ENCODE measurements around the gene RFX4. TPM values are rescaled to one million over a fixed set of nuclear protein-coding genes. Genes with fewer than 3 reads are reported as not detected.

Gene RFX4
- total and polyA plus RNA-seq, 2 of the 13 experiments (the other 11 are each of a cell fraction or from before 2014, with no cell fraction given), result not detected

DNA sequence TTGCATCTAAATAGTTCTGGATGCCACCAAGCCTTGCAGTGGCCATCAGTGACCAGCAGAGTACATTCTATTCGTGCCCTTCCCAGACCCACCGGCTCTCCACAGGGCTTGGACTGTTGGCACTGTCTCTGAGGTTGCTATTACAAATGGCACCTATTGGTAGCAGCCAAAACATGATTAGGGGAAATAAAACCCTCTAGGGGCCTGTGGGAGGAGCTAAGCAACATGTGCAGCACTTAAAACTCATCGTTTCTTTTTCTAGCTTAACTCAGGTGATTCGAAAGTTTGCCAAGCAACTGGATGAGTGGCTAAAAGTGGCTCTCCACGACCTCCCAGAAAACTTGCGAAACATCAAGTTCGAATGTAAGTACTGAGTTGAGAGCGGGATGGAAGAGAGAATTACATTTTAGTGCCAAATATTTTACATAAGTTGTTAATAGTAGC is 126.3 kb downstream of the RFX4 start:
- H3K79me2 ChIP-seq (ENCODE audit: insufficient read depth, low read length), result no peaks in the 10 kb centered on the region
- intact Hi-C loops (cut with micrococcal nuclease; ENCODE audit: unreplicated experiment) (no loop called here), in situ Hi-C loops (cut with HindIII; ENCODE audit: extremely low pct_ligation_motif_present, low pct_unique_long_range_greater_than_20kb) (no loop called here)
- TF ChIP-seq GFI1 (CRISPR knock-in tag; IDR thresholded peaks at IDR 0.05; ENCODE audit: borderline replicate concordance) (no peak), ZNF224 (CRISPR knock-in tag; IDR thresholded peaks at IDR 0.05) (no peak), E2F5 (CRISPR knock-in tag; conservative IDR thresholded peaks at IDR 0.05) (no peak), PPARG (CRISPR knock-in tag; conservative IDR thresholded peaks at IDR 0.05) (no peak), ZNF354B (CRISPR knock-in tag; IDR thresholded peaks at IDR 0.05) (no peak), SOX13 (IDR thresholded peaks at IDR 0.05) (no peak), SOX13 (CRISPR knock-in tag; conservative IDR thresholded peaks at IDR 0.05 in 1 of 2, IDR thresholded peaks at IDR 0.05 in 1 of 2) (no peak), ZNF121 (CRISPR knock-in tag; IDR thresholded peaks at IDR 0.05) (no peak), HDAC6 (IDR thresholded peaks at IDR 0.05; ENCODE audit: low read depth, low read length) (no peak), ARID2 (CRISPR knock-in tag; IDR thresholded peaks at IDR 0.05; ENCODE audit: borderline replicate concordance) (no peak), SRF (IDR thresholded peaks at IDR 0.05; ENCODE audit: low read depth, low read length) (no peak), MED1 (CRISPR knock-in tag; IDR thresholded peaks at IDR 0.05) (no peak), POGZ (CRISPR knock-in tag; IDR thresholded peaks at IDR 0.05) (no peak), YEATS2 (CRISPR knock-in tag; IDR thresholded peaks at IDR 0.05; ENCODE audit: borderline replicate concordance) (no peak), ETV5 (CRISPR knock-in tag; IDR thresholded peaks at IDR 0.05; ENCODE audit: borderline replicate concordance) (no peak)
- TF ChIP-seq, protein P1, sequence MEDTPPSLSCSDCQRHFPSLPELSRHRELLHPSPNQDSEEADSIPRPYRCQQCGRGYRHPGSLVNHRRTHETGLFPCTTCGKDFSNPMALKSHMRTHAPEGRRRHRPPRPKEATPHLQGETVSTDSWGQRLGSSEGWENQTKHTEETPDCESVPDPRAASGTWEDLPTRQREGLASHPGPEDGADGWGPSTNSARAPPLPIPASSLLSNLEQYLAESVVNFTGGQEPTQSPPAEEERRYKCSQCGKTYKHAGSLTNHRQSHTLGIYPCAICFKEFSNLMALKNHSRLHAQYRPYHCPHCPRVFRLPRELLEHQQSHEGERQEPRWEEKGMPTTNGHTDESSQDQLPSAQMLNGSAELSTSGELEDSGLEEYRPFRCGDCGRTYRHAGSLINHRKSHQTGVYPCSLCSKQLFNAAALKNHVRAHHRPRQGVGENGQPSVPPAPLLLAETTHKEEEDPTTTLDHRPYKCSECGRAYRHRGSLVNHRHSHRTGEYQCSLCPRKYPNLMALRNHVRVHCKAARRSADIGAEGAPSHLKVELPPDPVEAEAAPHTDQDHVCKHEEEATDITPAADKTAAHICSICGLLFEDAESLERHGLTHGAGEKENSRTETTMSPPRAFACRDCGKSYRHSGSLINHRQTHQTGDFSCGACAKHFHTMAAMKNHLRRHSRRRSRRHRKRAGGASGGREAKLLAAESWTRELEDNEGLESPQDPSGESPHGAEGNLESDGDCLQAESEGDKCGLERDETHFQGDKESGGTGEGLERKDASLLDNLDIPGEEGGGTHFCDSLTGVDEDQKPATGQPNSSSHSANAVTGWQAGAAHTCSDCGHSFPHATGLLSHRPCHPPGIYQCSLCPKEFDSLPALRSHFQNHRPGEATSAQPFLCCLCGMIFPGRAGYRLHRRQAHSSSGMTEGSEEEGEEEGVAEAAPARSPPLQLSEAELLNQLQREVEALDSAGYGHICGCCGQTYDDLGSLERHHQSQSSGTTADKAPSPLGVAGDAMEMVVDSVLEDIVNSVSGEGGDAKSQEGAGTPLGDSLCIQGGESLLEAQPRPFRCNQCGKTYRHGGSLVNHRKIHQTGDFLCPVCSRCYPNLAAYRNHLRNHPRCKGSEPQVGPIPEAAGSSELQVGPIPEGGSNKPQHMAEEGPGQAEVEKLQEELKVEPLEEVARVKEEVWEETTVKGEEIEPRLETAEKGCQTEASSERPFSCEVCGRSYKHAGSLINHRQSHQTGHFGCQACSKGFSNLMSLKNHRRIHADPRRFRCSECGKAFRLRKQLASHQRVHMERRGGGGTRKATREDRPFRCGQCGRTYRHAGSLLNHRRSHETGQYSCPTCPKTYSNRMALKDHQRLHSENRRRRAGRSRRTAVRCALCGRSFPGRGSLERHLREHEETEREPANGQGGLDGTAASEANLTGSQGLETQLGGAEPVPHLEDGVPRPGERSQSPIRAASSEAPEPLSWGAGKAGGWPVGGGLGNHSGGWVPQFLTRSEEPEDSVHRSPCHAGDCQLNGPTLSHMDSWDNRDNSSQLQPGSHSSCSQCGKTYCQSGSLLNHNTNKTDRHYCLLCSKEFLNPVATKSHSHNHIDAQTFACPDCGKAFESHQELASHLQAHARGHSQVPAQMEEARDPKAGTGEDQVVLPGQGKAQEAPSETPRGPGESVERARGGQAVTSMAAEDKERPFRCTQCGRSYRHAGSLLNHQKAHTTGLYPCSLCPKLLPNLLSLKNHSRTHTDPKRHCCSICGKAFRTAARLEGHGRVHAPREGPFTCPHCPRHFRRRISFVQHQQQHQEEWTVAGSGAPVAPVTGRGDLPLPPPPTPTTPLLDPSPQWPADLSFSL (CRISPR knock-in tag; IDR thresholded peaks at IDR 0.05), result no peak
- TF ChIP-seq, protein P2, sequence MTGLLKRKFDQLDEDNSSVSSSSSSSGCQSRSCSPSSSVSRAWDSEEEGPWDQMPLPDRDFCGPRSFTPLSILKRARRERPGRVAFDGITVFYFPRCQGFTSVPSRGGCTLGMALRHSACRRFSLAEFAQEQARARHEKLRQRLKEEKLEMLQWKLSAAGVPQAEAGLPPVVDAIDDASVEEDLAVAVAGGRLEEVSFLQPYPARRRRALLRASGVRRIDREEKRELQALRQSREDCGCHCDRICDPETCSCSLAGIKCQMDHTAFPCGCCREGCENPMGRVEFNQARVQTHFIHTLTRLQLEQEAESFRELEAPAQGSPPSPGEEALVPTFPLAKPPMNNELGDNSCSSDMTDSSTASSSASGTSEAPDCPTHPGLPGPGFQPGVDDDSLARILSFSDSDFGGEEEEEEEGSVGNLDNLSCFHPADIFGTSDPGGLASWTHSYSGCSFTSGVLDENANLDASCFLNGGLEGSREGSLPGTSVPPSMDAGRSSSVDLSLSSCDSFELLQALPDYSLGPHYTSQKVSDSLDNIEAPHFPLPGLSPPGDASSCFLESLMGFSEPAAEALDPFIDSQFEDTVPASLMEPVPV (CRISPR knock-in tag; IDR thresholded peaks at IDR 0.05), result no peak
- no peak overlapping the region for H3K9ac ChIP-seq (ENCODE audit: insufficient read depth, low read depth, low read length)
- ATAC-seq (peak; percentile 76), FAIRE-seq (no peak), DNase-seq (ENCODE audit: low spot score) (no peak)
- H3K4me3 ChIP-seq (replicated peaks in 1 of 3; ENCODE audit: insufficient read depth in 1 of 3, low read depth in 2 of 3, low read length in 3 of 3), result no peak overlapping the region
- no peaks in the 10 kb centered on the region for H3K9me3 ChIP-seq (ENCODE audit: low read length)
- no peaks in the 10 kb centered on the region for H3K36me3 ChIP-seq (replicated peaks in 1 of 2; ENCODE audit: control insufficient read depth in 1 of 2, insufficient read depth in 2 of 2, low read length in 2 of 2)
- H3K4me1 ChIP-seq (ENCODE audit: insufficient read depth, low read length), result peaks cover 5% of the 10 kb centered on the region; the same call in 1 of the 2 replicates
- 0 out of 5 replicates have a peak, but pooled peaks cover 0 to 6% of the 10 kb centered on the region in 2 experiments for H3K27me3 ChIP-seq (ENCODE audit: control insufficient read depth in 1 of 2, insufficient read depth in 2 of 2, low read length in 2 of 2)
- POLR2A ChIA-PET, result no interaction called here
- no peak overlapping the region for H3K4me2 ChIP-seq (ENCODE audit: low read depth, low read length)
- no peak overlapping the region for H3K27ac ChIP-seq (ENCODE audit: extremely low read length, insufficient read depth, low read length)
- no TSS peak for BruUV-seq (replicated peaks)
- no peaks in the 10 kb centered on the region for H4K20me1 ChIP-seq (ENCODE audit: insufficient read depth, low read length)
- CTCF ChIA-PET (ENCODE audit: low intra/inter-chr PET ratio, low total read pairs), result no interaction called here
- 38% methylated on average over 7 of the region's 8 CpGs for WGBS (ENCODE audit: low lambda C conversion rate)
- no peak overlapping the region for H2AFZ ChIP-seq (ENCODE audit: low read length)
